Measurements from ENCODE around the gene TGM5.
A peak's percentile ranks its signal among the peaks of the same experiment; 100 is the strongest.

TGM5 gene

GRCh38 chr15:43193710-43194109, 73.0 kb downstream of the TGM5 start:
- DNase-seq (ENCODE audit: low read depth), result no peak
- no peak overlapping the region for H3K4me3 ChIP-seq (ENCODE audit: low read length)
- TF ChIP-seq CTCF (conservative IDR thresholded peaks at IDR 0.05; ENCODE audit: low read length), result no peak

GRCh38 chr15:43190178-43190577, 76.5 kb downstream of the TGM5 start:
- peak; percentile 45 for DNase-seq (ENCODE audit: low read depth)
- H3K4me3 ChIP-seq (ENCODE audit: low read length), result no peak overlapping the region
- TF ChIP-seq CTCF (conservative IDR thresholded peaks at IDR 0.05; ENCODE audit: low read length), result no peak

- no peak overlapping the region for H3K4me3 ChIP-seq (ENCODE audit: low read length)
- no peak for TF ChIP-seq CTCF (conservative IDR thresholded peaks at IDR 0.05; ENCODE audit: low read length)
- no peak for DNase-seq (ENCODE audit: low read depth)
These were observed 77.4 kb downstream of the TGM5 start for GRCh38 chr15:43189296-43189695.

DNA sequence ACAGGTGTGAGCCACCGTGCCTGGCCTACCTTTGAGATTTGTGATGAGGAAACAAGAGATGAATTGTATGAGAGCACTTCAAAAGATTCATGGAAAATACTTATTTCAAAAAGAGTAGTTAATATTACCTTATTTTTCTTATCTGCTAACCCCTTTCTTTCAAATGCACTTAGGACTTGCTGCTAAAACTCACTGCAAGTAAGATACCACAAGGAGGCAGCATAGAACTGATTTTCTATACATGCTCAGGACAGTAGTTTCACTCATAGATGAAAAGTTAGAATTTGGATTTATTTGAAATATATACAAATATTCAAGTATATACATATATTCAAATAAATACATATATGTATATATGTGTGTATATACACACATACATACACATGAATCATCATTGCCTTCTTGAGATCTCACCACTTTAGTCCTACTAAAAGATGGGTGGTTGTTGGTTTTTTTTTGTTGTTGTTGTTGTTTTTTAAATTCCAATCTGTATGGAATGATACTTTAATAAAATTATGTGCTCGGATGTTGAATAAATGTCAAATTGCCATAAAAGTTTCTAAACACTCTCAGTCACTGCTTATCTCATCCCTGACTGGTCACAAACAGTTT, 79.1 kb downstream of the TGM5 start:
- DNase-seq (ENCODE audit: low read depth), result peak; percentile 72
- peak; percentile 82 for TF ChIP-seq CTCF (conservative IDR thresholded peaks at IDR 0.05; ENCODE audit: low read length)
- H3K4me3 ChIP-seq (ENCODE audit: low read length), result no peak overlapping the region

GRCh38 chr15:43186003-43186353, 80.8 kb downstream of the TGM5 start:
- peak overlapping the region; percentile 89 for H3K4me3 ChIP-seq (ENCODE audit: low read length)
- peak; percentile 6 for DNase-seq (ENCODE audit: low read depth)
- no peak for TF ChIP-seq CTCF (conservative IDR thresholded peaks at IDR 0.05; ENCODE audit: low read length)

DNA sequence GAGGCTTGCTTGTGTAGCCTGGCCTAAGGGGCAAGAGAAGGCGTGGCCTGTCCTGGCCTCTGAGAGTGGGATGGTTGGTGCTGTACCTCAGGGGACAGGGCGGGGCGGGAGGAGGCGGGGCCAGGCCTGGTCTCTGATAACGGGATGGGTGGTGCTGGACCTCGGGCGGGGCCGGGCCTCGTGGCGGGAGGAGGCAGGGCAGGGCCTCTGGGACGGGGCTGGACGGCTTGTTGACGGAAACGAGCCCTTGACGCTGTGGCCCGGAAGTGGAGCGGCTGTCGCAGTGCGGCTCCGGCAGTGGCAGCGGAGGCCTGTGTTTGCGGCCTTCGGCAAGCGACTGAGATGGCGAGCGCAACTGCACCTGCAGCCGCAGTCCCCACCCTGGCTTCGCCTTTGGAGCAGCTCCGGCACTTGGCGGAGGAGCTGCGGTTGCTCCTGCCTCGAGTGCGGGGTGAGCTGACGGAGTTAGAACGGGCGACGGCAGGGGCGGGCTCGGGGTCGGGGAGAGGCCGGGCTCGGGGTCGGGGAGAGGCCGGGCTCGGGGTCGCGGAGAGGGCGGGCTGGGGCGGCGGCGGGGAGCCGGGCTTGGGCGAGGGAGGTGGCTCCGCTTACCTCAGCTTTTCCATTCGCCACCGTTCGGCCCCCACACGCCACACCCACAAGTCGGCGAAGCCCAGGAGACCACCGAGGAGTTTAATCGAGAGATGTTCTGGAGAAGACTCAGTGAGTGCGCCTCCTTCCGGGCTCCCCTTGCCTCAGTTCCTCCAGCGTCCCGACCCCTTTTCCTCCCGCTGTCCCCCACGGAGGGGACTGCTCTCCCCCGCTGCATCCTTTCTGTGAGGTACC, 81.3 kb downstream of the TGM5 start, which contains the start of gene CCNDBP1:
CCNDBP1 (plus strand) TSS at position 247 of the 846 bp plus-strand sequence; CDS start at position 343, 96 bp downstream.
- peak within 1 kb of the TSS; percentile 89 for H3K4me3 ChIP-seq (ENCODE audit: low read length)
- DNase-seq (ENCODE audit: low read depth), result peak; percentile 84
- TF ChIP-seq CTCF (conservative IDR thresholded peaks at IDR 0.05; ENCODE audit: low read length), result peak; percentile 52

Data from AG10803 (cell line).